Duodenal mucosa (tissue), 2 donors: ENCODE measurements around the gene CAPN14.
"Not testable (repeated sequence)": the region's sequence is repeated elsewhere in the genome, so short reads cannot be mapped to it uniquely, and the experiment has no call there.

Experiments
- H3K27ac ChIP-seq: one replicate; pipeline ENCODE4 v1.7.0; 2013; ENCODE audit warnings: low read depth, low read length
- H3K27me3 ChIP-seq, 2 donors: one replicate each; pipeline ENCODE4 v1.7.0; 2013; ENCODE audit warnings: low read length in 2 of 2, control low read depth in 1 of 2; ENCODE audit not compliant: insufficient read depth in 2 of 2, control insufficient read depth in 1 of 2
- H3K36me3 ChIP-seq, 2 donors: one replicate each; pipeline ENCODE4 v1.7.0; 2013; ENCODE audit warnings: low read length in 2 of 2, control low read depth in 1 of 2; ENCODE audit not compliant: insufficient read depth in 2 of 2, control insufficient read depth in 1 of 2
- H3K4me1 ChIP-seq, 2 donors: one replicate each; pipeline ENCODE4 v1.7.0; 2013; ENCODE audit warnings: low read length in 2 of 2, control low read depth in 1 of 2; ENCODE audit not compliant: insufficient read depth in 2 of 2, control insufficient read depth in 1 of 2
- H3K4me3 ChIP-seq, 2 donors: one replicate each; pipeline ENCODE4 v1.7.0; 2013; ENCODE audit warnings: low read length in 2 of 2, low read depth in 1 of 2
- H3K9ac ChIP-seq, 2 donors: one replicate each; pipeline ENCODE4 v1.7.0; 2013; ENCODE audit warnings: low read length in 2 of 2, low read depth in 1 of 2
- H3K9me3 ChIP-seq, 2 donors: one replicate each; pipeline ENCODE4 v1.7.0; 2013; ENCODE audit warnings: low read length in 2 of 2, control low read depth in 1 of 2; ENCODE audit not compliant: control insufficient read depth in 1 of 2

The CAPN14 gene

GRCh38 chr2:31187166-31187565 is 30.1 kb downstream of the CAPN14 start:
- no peaks in the 10 kb centered on the region for H3K9me3 ChIP-seq
- H3K4me3 ChIP-seq = no peak overlapping the region
- H3K27me3 ChIP-seq = peaks cover 0 to 4% of the 10 kb centered on the region in 2 donors
- H3K36me3 ChIP-seq = no peaks in the 10 kb centered on the region
- no peaks in the 10 kb centered on the region for H3K4me1 ChIP-seq
- H3K9ac ChIP-seq = no peak overlapping the region
- no peak overlapping the region for H3K27ac ChIP-seq

- not testable (repeated sequence) for H3K36me3 ChIP-seq, H3K4me1 ChIP-seq, H3K9me3 ChIP-seq, H3K27ac ChIP-seq, H3K27me3 ChIP-seq, H3K4me3 ChIP-seq, H3K9ac ChIP-seq
These were observed 33.3 kb downstream of the CAPN14 start for GRCh38 chr2:31183973-31184372.

GRCh38 chr2:31176742-31177141 is 40.6 kb downstream of the CAPN14 start:
- H3K9ac ChIP-seq = no peak overlapping the region
- H3K4me1 ChIP-seq = no peaks in the 10 kb centered on the region
- H3K9me3 ChIP-seq = no peaks in the 10 kb centered on the region
- H3K4me3 ChIP-seq = no peak overlapping the region
- no peak overlapping the region for H3K27ac ChIP-seq
- H3K27me3 ChIP-seq = peaks cover 0 to 3% of the 10 kb centered on the region in 2 donors
- no peaks in the 10 kb centered on the region for H3K36me3 ChIP-seq

- H3K9me3 ChIP-seq = no peaks in the 10 kb centered on the region
- H3K27ac ChIP-seq = no peak overlapping the region
- H3K4me1 ChIP-seq = no peaks in the 10 kb centered on the region
- H3K9ac ChIP-seq = no peak overlapping the region
- H3K27me3 ChIP-seq = peaks cover 0 to 8% of the 10 kb centered on the region in 2 donors
- no peak overlapping the region for H3K4me3 ChIP-seq
- no peaks in the 10 kb centered on the region for H3K36me3 ChIP-seq
These were observed 46.2 kb downstream of the CAPN14 start for GRCh38 chr2:31171142-31171541.

GRCh38 chr2:31170071-31170698 is 47.1 kb downstream of the CAPN14 start:
- Histone ChIP-seq H3K4me1 (no peaks in the 10 kb centered on the region), H3K27me3 (peaks cover 0 to 8% of the 10 kb centered on the region in 2 donors), H3K9ac (no peak overlapping the region), H3K27ac (no peak overlapping the region), H3K36me3 (no peaks in the 10 kb centered on the region), H3K9me3 (no peaks in the 10 kb centered on the region), H3K4me3 (no peak overlapping the region)

- Histone ChIP-seq H3K4me3 (no peak overlapping the region), H3K27ac (no peak overlapping the region), H3K9me3 (no peaks in the 10 kb centered on the region), H3K36me3 (no peaks in the 10 kb centered on the region), H3K9ac (no peak overlapping the region), H3K27me3 (peaks cover 0 to 8% of the 10 kb centered on the region in 2 donors), H3K4me1 (no peaks in the 10 kb centered on the region)
These were observed 49.0 kb downstream of the CAPN14 start for GRCh38 chr2:31168291-31168690.

GRCh38 chr2:31166925-31167324 is 50.4 kb downstream of the CAPN14 start:
- Histone ChIP-seq H3K27ac (no peak overlapping the region), H3K36me3 (no peaks in the 10 kb centered on the region), H3K9me3 (no peaks in the 10 kb centered on the region), H3K4me3 (no peak overlapping the region), H3K4me1 (no peaks in the 10 kb centered on the region), H3K9ac (no peak overlapping the region), H3K27me3 (peaks cover 0 to 8% of the 10 kb centered on the region in 2 donors)

- Histone ChIP-seq H3K4me1 (no peaks in the 10 kb centered on the region), H3K4me3 (no peak overlapping the region), H3K27me3 (no peaks in the 10 kb centered on the region), H3K9ac (no peak overlapping the region), H3K9me3 (no peaks in the 10 kb centered on the region), H3K27ac (no peak overlapping the region), H3K36me3 (no peaks in the 10 kb centered on the region)
These were observed 54.2 kb downstream of the CAPN14 start for GRCh38 chr2:31163011-31163539.

GRCh38 chr2:31161637-31162036 is 55.7 kb downstream of the CAPN14 start:
- H3K9me3 ChIP-seq = no peaks in the 10 kb centered on the region
- no peak overlapping the region for H3K27ac ChIP-seq
- no peaks in the 10 kb centered on the region for H3K4me1 ChIP-seq
- no peak overlapping the region for H3K4me3 ChIP-seq
- no peak overlapping the region for H3K9ac ChIP-seq
- H3K27me3 ChIP-seq = no peaks in the 10 kb centered on the region
- H3K36me3 ChIP-seq = no peaks in the 10 kb centered on the region

GRCh38 chr2:31151501-31151900 is 65.8 kb downstream of the CAPN14 start:
- Histone ChIP-seq H3K36me3 (no peaks in the 10 kb centered on the region), H3K4me3 (no peak overlapping the region), H3K27ac (no peak overlapping the region), H3K27me3 (peaks cover 3 to 6% of the 10 kb centered on the region in 2 donors), H3K9me3 (no peaks in the 10 kb centered on the region), H3K4me1 (no peaks in the 10 kb centered on the region), H3K9ac (no peak overlapping the region)
